ENCODE data around the gene ZSWIM4.

- no peak for TF ChIP-seq CTCF (conservative IDR thresholded peaks at IDR 0.05; ENCODE audit: low read depth, low read length)
- TF ChIP-seq EZH2 (IDR thresholded peaks at IDR 0.05; ENCODE audit: borderline replicate concordance, low read depth, low read length, poor library complexity, severe bottlenecking) = no peak
These were observed 61.3 kb downstream of the ZSWIM4 start for GRCh38 chr19:13856497-13856896.
